HG03175 (cell line): ENCODE results near the gene LAMA3.

Experiments used
- ATAC-seq: cut with Tn5 transposase; IDR thresholded peaks from one replicate; pipeline ENCODE4 v1.9.1; 2021; ENCODE audit warnings: mild to moderate bottlenecking, moderate library complexity; ENCODE audit not compliant: unreplicated experiment

LAMA3 gene

GRCh38 chr18:23689031-23689615, at the start of gene LAMA3:
Gene LAMA3, plus strand, starts transcription at chr18:23689453. Its CDS starts 231 bp downstream, at chr18:23689684.
- no peak for ATAC-seq

- no peak for ATAC-seq
These were observed 49.2 kb upstream of the LAMA3 start for GRCh38 chr18:23640052-23640451.

- no peak for ATAC-seq
These were observed 48.0 kb upstream of the LAMA3 start for GRCh38 chr18:23641143-23641720.

- ATAC-seq: no peak
These were observed 47.2 kb upstream of the LAMA3 start for GRCh38 chr18:23641937-23642666.

GRCh38 chr18:23643815-23644490, 45.3 kb upstream of the LAMA3 start:
- ATAC-seq: no peak

GRCh38 chr18:23645568-23646175, 43.6 kb upstream of the LAMA3 start:
- no peak for ATAC-seq

GRCh38 chr18:23646282-23646681, 43.0 kb upstream of the LAMA3 start:
- ATAC-seq: no peak

GRCh38 chr18:23648456-23648855, 40.8 kb upstream of the LAMA3 start:
- no peak for ATAC-seq

GRCh38 chr18:23648940-23649607, 40.2 kb upstream of the LAMA3 start:
- ATAC-seq: no peak

- ATAC-seq: no peak
These were observed 38.0 kb upstream of the LAMA3 start for GRCh38 chr18:23650968-23651927.

GRCh38 chr18:23652232-23652631, 37.0 kb upstream of the LAMA3 start:
- no peak for ATAC-seq

- no peak for ATAC-seq
These were observed 31.0 kb upstream of the LAMA3 start for GRCh38 chr18:23658285-23658684.

GRCh38 chr18:23661735-23662308, 27.4 kb upstream of the LAMA3 start:
- ATAC-seq: no peak

GRCh38 chr18:23662309-23663263, 26.7 kb upstream of the LAMA3 start, which contains the start of gene ANKRD29:
Gene ANKRD29, minus strand, starts transcription at chr18:23662911. Its CDS starts 181 bp downstream, at chr18:23662730.
- ATAC-seq: no peak

GRCh38 chr18:23664674-23665073, 24.6 kb upstream of the LAMA3 start:
- no peak for ATAC-seq

- ATAC-seq: no peak
These were observed 22.1 kb upstream of the LAMA3 start for GRCh38 chr18:23667114-23667513.

- ATAC-seq: no peak
These were observed 20.5 kb upstream of the LAMA3 start for GRCh38 chr18:23668731-23669130.

- ATAC-seq: no peak
These were observed 20.0 kb upstream of the LAMA3 start for GRCh38 chr18:23669202-23669766.
